Measurements from ENCODE around the gene MAT2B.

DNA sequence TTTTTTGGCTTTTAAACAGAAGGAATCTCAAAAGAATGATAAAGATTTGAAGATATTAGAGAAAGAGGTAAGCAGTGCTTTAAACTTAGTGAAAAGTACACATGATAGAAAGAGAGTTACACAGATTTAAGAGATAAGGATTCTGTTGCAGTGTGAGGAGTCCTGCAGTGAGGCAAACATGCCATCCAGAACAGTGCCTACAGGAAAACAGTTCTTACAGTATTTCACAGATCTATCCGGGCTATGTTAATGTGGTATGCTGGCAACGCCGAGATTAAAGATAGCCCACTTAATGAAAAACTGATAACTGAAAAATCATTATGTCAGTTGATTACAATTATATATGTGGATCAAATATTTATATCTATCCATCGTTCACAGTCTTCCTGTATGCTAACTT, 37.7 kb upstream of the MAT2B start:
- TF ChIP-seq POLR2A (IDR thresholded peaks at IDR 0.05) (no peak), EP300 (IDR thresholded peaks at IDR 0.05) (no peak)
- TF ChIP-seq, protein P1, sequence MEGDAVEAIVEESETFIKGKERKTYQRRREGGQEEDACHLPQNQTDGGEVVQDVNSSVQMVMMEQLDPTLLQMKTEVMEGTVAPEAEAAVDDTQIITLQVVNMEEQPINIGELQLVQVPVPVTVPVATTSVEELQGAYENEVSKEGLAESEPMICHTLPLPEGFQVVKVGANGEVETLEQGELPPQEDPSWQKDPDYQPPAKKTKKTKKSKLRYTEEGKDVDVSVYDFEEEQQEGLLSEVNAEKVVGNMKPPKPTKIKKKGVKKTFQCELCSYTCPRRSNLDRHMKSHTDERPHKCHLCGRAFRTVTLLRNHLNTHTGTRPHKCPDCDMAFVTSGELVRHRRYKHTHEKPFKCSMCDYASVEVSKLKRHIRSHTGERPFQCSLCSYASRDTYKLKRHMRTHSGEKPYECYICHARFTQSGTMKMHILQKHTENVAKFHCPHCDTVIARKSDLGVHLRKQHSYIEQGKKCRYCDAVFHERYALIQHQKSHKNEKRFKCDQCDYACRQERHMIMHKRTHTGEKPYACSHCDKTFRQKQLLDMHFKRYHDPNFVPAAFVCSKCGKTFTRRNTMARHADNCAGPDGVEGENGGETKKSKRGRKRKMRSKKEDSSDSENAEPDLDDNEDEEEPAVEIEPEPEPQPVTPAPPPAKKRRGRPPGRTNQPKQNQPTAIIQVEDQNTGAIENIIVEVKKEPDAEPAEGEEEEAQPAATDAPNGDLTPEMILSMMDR (IDR thresholded peaks at IDR 0.05), result no peak

Data from stomach (tissue), 4 donors.